Renal cortex interstitium (tissue), 11 donors: ENCODE data around the gene CYTH1. TPM values are rescaled to one million over a fixed set of nuclear protein-coding genes. Genes with fewer than 3 reads are reported as not detected.

Experiments
- DNase-seq, 11 donors: peaks; one replicate each; pipeline ENCODE4 v3.0.0-alpha.2; 2013; ENCODE audit warnings: low read depth in 9 of 11, low spot score in 4 of 11; ENCODE audit errors: extremely low read depth in 1 of 11
- polyA plus RNA-seq, 3 donors: library from polyadenylated mRNA; unstranded; fragments of 120-200 nt; gene quantifications; one replicate each; pipeline ENCODE4 v1.2.1, GENCODE V29; 2013; ENCODE audit not compliant: insufficient read length in 3 of 3

CYTH1 gene
- polyA plus RNA-seq, 3 donors: 23.1 to 26.3 (median 23.2) TPM

DNA sequence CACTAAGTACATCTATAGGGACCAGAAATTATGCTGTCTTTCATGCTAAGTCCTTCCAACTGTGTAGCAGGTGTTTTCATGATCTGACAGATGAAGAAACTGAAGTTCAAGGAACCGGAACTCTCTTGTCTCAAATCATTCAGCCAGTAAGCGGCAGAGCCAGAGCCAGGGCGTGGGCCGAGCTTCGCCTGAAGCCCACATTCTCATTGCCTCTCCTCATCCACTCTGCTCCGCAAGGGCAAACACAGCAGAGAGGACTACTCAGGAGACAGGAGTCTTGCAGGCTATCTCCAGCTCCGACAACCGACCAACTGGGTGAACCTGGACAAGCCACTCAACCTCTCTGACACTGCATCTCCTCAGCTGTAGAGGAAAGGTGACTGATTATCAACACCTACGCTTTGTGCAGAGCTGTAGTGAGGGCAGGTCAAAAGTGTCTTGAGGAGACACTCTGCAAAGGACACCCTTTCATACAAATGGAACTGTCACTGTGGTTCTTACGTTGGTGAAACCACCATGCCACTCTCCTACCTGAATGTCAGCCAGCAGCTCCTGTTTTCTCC lies 72.9 kb downstream of the CYTH1 start:
- DNase-seq: no peak

DNA sequence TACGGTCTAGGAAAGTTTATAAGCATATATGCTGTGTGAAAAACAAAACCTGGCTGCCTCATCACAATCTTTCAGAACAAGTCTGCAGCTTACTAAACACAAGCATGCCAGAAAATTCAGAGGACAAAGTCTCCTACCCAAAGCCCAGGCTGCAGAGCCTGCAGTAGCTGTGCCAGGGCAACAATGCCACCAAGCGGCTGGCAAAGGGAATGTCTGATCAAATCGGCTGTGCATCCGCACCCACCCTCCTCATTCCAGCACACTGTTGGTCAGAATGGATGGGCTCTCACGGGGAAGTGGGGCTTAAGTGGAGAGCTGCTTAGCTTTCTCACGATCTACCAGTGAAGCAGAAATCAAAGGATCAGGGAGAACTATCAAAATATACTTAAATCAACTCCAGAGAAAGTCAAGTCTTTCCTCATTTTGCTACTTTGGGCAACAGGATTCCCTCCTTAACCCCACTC lies 73.5 kb downstream of the CYTH1 start:
- DNase-seq: peak in 6 of 11 donors; percentile 59 to 75 (median 66)

GRCh38 chr17:78707923-78708322 lies 74.2 kb downstream of the CYTH1 start:
- DNase-seq: no peak

DNA sequence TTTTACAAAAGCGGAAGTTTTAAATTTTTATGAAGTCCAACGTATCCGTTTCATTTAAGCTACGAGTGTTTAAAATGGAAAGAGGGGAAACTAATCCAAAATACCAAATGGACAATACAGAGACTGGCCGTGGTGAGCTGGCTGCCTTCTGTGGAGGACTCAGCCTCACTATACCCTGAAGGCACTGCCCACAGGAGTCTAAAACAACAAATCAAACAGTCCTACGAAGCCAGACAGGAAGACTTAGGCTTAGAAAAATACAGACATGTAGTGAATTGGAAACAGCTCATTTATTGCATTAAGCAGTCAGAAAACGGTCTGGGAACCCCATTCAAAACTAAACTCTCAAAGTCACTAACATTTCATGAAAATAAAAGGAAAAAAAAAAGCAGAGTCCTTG lies 75.1 kb downstream of the CYTH1 start:
- DNase-seq: no peak

DNA sequence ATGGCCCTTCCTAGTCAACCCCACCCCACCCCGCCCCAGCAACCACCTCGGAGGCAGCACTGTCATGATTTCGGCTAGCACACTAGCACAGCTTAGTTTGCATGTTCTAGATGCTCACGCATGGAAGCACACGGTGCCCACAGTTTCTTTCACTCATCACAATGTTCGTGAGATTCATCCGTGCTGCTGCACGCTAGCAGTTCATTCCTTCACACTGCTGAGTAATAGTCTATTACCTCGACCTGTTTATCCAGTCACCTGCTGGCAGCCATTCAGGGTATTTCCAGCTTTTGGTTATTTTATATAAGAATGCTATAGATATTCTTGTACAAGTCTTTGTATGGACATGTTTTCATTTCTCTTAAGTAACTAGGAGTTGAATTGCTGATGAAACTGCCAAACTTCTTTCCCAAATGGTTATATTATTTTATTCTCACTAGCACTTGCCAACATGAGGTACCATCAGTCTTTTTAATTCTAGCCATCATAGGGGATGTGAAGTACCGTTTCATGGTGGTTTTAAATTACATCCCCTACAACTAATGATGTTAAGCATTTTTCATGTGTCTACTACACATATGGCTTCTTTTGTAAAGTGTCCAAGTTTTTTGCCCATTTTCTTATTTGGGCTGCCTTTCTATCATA lies 75.7 kb downstream of the CYTH1 start:
- no peak for DNase-seq

DNA sequence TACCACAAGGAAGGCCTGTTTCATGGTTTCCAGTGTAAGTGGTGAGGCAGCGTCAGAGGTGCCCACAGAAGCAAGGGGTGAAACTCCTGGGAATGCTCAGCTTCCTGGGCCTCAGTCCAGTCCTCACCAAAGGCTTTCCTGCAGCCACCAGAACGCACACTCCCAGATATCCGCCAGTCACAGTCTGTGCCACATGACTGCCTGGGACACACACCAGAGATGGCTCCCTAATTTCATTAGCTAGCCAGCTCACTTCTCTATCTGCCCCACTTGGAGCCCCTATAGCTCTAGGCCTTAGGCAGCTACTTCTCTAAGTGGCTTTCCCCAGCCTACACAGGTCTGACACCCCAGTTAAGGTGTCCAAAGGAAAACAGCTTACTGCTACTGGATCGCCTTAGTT lies 77.0 kb downstream of the CYTH1 start:
- no peak for DNase-seq

DNA sequence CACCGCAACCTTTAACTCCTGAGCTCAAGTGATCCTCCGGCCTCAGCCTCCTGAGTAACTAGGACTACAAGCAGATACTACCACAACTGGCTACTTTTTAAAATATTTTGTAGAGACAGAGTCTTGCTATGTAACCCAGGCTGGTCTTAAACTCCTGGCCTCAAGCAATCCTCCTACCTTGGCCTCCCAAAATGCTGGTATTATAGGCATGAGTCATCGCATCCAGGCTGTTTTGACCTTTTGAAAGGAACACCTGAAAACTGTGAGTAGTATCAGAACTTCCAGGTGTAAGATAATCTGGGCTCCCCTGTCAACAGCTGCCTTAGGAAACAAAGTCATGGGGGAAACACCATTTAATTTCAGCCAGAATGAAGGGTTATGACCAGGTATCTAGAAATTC lies 77.5 kb downstream of the CYTH1 start:
- DNase-seq: no peak

DNA sequence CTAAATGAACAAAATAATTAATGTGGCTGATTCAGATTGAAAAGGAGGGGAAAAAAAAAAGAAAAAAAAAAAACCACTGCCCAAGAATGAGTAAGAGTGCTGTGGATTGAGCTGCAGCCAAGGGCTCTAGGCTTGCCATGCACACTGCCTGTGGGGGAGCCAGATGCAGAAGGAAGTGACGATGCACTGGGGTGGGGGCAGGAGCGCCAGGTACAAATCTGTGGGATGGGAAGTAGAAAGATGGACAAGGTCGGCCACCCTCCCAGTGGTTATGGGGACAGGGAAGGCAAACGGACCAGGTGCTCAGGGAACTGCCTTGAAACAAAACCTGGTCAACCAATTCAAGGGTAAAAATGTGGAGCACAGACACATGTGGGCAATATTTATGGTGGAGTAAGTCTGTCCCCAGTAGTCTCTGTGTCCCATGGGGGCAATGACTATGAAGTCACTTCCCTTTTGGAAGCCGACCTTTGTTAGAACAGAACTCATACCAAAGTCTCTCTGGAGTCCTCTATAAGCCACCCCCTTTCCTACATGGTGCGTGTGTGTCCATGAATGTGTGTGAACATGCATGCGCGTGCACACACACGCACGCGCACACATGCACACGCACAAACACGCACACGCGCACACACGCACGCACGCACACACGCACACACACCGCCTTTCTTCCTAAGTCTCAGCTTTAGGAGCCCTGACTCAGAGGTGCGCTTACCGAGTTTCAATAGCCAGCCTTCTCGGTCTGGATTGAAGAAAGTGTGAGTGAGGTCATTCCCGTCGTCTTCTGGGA lies 84.3 kb downstream of the CYTH1 start:
- no peak for DNase-seq

- no peak for DNase-seq
These were observed 85.0 kb downstream of the CYTH1 start for GRCh38 chr17:78697122-78697521.

DNA sequence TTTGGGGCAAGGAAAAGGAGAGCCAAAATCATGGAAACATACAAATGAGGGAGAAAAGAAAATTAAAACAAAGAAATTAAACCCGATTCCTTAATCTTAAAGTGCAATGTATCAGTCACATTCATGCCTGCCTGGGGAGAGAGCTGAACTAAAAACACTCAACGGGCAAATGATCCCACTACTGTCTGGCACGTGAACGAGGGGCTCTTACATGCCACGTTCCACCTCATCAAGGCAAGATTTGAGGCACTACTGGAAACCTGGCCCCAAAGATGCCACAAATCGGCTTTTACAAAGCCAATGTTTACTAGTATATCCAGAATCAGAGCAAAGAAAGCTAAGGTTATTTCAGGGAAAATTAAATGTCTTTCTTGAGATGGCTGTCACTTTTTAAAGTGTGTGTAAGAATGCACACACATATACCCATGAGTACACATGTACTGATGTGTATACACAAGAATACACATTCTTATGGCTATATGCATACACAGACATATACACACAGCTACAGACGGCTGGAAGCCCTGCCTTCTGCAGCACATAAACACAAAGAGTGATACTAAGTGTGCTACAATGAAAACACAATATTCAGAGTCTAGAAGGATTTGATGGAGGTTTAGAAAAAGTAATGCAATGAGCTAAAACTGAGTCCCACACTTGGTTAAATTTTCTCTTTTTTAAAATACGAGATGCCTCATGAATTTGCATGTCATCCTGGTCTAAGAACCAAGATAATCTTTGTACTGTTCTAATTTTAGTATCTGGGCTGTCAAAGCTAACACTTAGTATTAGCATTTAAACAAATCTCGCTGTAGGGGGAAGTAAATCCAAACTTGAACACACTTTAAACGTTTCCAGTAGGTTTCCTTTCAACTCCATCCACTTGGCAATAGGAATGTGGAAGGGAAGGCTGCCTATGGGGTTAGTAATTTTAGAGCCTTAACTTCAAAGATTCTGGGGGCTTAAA lies 85.8 kb downstream of the CYTH1 start:
- DNase-seq: no peak

GRCh38 chr17:78694805-78695531 lies 87.1 kb downstream of the CYTH1 start:
- DNase-seq: no peak

DNA sequence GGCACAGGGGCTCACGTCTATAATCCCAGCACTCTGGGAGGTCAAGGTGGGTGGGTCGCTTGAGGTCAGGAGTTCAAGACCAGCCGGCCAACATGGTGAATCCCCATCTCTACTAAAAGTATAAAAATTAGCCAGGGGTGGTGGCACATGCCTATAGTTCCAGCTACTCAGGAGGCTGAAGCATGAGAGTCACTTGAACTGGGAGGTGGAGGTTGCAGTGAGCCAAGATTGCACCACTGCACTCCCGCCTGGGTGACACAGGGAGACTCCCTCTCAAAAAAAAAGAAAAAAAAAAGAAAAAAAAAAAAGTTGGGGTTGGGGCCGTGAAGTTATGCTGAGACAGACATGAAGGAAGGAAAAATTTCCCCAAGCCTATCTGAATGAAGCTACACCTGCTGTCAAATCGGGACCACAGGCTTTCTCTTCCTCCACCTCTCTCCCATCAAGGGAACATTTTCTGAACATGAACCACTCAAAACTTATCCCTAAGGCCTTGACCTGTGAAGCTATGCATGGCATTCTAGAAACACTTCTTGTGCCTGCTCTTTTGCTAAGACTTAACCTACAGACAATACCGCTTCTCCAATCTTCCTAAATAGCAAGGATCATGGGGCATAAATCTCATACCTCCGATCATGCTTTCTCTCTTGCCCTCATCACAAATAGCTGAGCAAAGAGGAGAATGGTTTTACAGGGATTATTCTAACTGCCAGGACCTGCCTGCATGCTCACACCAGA lies 88.6 kb downstream of the CYTH1 start:
- no peak for DNase-seq

- DNase-seq: no peak
These were observed 89.5 kb downstream of the CYTH1 start for GRCh38 chr17:78692460-78693010.

DNA sequence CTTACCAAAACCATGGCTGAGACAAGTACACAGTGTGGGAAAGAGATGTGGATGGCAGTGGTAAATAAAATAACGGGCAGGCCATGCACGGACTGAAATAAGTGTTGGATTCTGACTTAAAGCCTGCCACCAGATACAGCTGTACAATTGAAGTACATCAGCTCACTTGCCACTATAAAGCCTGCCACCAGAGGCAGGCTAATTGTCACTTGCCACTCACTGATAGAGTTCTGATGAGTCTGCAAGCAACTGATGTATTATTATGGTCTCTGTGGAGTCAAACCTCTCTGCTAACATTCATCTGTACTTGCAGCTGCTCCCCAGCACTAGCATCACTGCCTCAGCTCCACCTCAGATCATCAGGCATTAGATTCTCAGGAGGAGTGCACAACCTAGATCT lies 93.0 kb downstream of the CYTH1 start:
- no peak for DNase-seq

DNA sequence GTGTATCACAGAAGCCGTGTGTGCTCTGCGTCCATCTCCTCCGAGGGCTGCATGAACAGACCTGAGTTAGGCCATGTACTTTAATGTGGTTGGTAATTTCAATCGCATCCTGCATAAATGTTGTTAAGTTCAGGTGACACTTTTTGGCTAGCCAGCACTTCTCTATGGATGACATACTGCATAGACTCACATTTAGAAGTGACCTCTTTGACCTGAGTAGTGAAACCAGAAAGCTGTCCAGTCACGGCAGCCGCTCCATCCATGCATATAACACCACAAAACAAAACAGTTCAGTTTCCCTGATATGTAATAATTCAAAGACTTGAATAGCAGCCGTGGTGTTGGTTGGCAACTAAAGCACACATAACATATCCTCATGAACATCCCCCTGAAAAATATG lies 94.1 kb downstream of the CYTH1 start:
- no peak for DNase-seq

DNA sequence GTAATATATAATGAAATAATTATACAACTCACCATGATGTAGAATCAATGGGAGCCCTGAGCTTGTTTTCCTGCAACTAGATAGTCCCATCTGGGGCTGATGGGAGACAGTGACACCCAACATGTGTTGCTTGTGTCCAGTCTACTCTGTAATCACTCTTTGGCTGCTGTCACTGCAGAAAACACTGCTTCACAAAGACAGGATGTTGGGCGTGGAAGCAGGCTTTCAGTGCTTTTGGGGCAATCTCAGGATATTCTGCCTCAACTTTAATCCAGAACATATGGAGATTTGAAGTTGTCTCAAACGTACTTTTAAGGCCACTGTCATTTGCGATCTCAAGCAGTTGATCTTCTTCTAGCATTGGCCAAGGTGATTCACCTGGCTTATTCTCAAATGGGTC lies 94.9 kb downstream of the CYTH1 start:
- no peak for DNase-seq

GRCh38 chr17:78684026-78684425 lies 98.0 kb downstream of the CYTH1 start:
- DNase-seq: no peak
